Gastrocnemius medialis (tissue), 4 donors: ENCODE results near the gene TBL1Y.

ENCODE experiments used
- CTCF ChIP-seq, 5 experiments: fragments of 450-650 bp in 3 of 5; fragments of 200-600 bp in 2 of 5; sonication (generic) in 2 of 5; IDR thresholded peaks in 4 of 5; conservative IDR thresholded peaks in 1 of 5; 1 replicate in 4 of 5; 2 replicates in 1 of 5; pipeline ENCODE4 v1.5.1; 2016 to 2019; ENCODE audit warnings: antibody characterized with exemption in 5 of 5, mild to moderate bottlenecking in 3 of 5, moderate library complexity in 3 of 5
- POLR2A ChIP-seq, 2 donors: fragments of 450-650 bp; IDR thresholded peaks; one replicate each; pipeline ENCODE4 v1.6.1; 2017; ENCODE audit warnings: antibody characterized with exemption in 2 of 2, mild to moderate bottlenecking in 2 of 2, moderate library complexity in 2 of 2

- no peak for TF ChIP-seq CTCF (IDR thresholded peaks at IDR 0.05 in 4 of 5, conservative IDR thresholded peaks at IDR 0.05 in 1 of 5)
- no peak for TF ChIP-seq POLR2A (IDR thresholded peaks at IDR 0.05)
Measured at GRCh38 chrY:6894496-6894895, 16.0 kb upstream of the TBL1Y start.
